Stimulated activated CD4-positive, alpha-beta T cell treated with anti-CD3 and anti-CD28 coated beads, Interleukin-12 subunit alpha, Interleukin-12 subunit beta, amount 100 ng/mL, for 24 hours (primary cell): ENCODE data around the gene SERINC2.

Experiments
- DNase-seq, 2 experiments: peaks; one replicate each; pipeline ENCODE4 v3.0.0-alpha.2; 2020; ENCODE audit warnings: low read depth in 2 of 2

SERINC2 gene

GRCh38 chr1:31412732-31413404, at the start of gene SERINC2:
SERINC2 (plus strand) TSS chr1:31413213; CDS start chr1:31413266, 53 bp downstream.
- DNase-seq, result no peak

DNA sequence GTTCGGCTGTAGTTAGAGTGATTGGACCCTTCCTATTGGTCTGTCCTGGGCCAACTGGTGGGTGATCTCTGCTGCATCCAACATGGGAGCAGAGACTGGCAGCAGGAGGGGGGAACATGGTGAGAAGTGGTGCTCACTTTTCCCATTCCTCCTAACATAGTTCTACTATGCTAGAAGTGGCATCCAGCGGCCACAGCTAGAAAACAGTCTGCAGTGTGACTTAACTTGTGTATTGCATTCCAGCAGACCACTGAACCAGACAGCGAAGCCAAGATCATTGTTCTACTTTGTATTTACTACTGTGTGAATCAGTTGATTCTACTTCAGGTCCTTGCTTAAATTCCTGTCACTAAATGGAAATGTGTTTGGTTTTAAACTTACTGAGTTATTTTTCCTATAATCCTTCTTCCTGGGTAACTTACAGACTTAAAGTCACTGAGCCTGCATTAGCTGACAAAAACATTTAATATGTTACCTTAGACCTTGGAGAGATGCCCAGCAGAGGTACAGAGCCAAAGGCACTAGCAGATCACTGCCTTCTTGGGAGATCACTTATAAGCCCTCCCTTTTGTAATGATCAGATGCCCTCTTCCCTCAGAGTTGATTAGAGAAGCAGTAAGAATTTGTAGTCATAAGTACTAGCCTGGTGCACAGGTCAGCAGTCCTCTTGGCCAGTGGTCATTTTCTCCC, 48.3 kb upstream of the SERINC2 start:
- no peak for DNase-seq

GRCh38 chr1:31366796-31367195, 46.2 kb upstream of the SERINC2 start:
- DNase-seq, result no peak

DNA sequence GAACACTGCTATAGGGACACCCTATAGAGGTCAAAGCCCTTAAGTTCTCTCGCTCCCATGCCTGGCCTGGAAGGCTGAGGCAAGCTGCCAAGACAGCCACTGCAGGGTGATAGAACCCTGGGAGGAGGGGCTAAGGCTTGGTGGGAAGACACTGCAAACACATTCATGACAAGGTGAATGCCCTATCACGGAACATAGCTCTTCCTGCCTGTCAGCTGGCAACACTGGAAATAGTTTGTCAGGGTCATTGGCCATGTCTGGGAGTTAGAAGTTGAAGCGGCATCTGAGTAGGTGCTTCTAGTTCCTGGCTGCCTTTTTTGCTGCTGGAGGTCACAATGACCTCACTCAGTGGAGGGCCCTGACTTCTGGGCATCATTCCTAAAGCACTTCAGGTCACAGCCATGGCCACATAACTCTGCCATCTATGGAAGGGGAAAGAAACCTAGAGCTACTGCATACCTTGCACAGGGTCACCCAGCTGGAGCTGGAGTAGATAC, 44.4 kb upstream of the SERINC2 start:
- DNase-seq, result no peak

GRCh38 chr1:31370021-31370420, 43.0 kb upstream of the SERINC2 start:
- DNase-seq, result no peak

GRCh38 chr1:31370565-31370964, 42.4 kb upstream of the SERINC2 start:
- DNase-seq, result no peak

DNA sequence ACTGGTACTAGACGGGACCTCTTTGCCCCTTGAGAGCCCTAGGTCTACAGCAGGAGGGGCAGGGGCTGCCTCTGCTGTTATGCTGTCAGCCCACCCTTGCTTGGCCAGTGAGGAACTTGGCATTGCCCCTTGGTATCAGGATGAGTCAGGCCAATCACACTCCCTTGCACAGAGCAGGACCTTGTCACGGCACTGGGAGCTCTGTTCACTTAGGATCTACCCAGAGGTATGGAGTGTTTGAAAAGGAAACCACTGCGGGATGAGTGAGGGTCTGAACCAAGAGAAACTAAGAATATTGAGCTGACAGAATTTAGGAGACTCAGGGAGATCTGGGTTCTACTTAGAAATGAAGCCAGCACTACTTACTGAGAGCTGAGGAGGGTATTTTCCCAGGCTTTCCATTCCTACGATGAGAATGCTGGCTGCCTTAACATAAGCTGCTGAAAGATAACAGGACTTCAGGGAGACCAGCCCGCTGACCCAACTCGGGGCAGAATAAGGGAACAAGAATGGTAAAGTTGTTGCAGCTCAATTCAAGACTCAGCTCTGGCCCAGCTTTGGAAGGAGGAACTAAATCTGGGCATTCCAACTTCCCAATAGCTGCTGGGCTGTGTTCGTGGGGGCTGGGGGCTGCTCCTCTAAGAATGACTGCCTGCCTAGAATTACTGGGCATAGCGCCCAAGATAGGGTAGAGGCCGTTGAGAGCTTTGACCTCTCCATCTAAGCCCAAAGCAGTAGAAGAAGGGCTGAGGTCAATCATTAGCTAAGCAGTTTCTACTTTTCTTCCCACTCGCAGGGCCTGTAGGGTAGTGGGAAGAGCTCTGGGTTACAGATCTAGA, 41.7 kb upstream of the SERINC2 start:
- DNase-seq, result no peak

GRCh38 chr1:31372051-31372450, 41.0 kb upstream of the SERINC2 start:
- DNase-seq, result no peak

DNA sequence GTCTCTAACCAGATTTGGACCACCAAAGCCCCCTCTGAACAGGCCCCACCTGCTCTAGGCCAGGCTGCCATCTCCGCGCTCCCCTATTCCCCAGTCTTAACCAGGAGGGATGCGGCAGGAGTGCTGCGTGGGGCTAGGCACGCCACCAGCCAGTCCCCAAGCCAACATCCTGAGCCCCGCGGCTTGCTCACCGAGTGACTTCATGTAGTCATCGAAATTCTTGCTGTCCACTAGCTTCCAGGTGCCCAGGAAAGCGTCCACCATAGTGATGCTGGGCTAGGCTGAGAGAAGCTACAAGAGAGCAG, 40.3 kb upstream of the SERINC2 start:
- DNase-seq, result no peak

- no peak for DNase-seq
Measured at GRCh38 chr1:31373056-31373896, 39.7 kb upstream of the SERINC2 start, which contains the start of gene FABP3. FABP3 (minus strand) TSS chr1:31373076; CDS start chr1:31373014, 62 bp downstream.

GRCh38 chr1:31373897-31374486, 39.0 kb upstream of the SERINC2 start:
- no peak for DNase-seq

GRCh38 chr1:31374511-31375196, 38.4 kb upstream of the SERINC2 start:
- no peak for DNase-seq

GRCh38 chr1:31376375-31377134, 36.5 kb upstream of the SERINC2 start:
- DNase-seq, result no peak

DNA sequence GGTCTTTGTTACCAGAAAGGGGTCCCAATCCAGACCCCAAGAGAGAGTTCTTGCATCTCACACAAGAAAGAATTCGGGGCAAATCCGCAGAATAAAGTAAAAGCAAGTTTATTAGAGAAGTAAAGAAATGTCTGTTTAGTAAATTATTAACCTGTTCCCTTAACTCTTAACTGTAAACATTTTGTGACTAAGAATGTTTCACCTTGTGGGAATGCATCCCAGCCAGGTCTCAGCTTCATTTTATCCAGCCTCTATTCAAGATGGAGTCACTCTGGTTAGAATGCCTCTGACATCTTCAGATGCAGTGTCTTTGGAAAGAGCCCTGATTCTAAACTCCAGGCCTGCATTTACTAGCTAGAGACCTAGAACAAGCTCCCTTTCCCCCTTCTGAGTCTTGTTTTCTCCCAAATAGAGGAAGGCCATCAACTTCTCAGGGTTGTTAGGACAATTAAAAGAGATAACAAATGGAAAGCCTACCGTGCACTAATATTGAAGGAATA, 35.6 kb upstream of the SERINC2 start:
- no peak for DNase-seq

DNA sequence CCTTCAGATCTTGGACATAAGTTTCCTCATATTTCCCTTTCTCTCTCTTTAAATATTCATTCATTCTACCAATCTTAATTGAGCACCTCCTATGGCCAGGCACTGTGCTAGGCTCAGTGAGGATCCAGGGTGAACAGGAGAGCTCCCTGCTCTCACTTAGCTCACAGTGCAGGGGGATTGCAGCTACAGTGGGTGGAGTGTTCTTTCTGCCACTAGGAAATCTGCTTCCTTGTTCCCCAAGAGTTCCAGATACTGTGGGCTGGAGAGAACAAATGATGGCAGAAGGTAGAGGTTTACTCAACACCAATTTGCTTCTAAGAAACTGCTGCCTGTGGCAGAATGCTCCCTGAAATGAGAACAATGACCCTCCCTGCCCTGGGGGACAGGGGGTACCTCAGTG, 35.0 kb upstream of the SERINC2 start:
- no peak for DNase-seq

- DNase-seq, result no peak
Measured at GRCh38 chr1:31380181-31380580, 32.8 kb upstream of the SERINC2 start.

DNA sequence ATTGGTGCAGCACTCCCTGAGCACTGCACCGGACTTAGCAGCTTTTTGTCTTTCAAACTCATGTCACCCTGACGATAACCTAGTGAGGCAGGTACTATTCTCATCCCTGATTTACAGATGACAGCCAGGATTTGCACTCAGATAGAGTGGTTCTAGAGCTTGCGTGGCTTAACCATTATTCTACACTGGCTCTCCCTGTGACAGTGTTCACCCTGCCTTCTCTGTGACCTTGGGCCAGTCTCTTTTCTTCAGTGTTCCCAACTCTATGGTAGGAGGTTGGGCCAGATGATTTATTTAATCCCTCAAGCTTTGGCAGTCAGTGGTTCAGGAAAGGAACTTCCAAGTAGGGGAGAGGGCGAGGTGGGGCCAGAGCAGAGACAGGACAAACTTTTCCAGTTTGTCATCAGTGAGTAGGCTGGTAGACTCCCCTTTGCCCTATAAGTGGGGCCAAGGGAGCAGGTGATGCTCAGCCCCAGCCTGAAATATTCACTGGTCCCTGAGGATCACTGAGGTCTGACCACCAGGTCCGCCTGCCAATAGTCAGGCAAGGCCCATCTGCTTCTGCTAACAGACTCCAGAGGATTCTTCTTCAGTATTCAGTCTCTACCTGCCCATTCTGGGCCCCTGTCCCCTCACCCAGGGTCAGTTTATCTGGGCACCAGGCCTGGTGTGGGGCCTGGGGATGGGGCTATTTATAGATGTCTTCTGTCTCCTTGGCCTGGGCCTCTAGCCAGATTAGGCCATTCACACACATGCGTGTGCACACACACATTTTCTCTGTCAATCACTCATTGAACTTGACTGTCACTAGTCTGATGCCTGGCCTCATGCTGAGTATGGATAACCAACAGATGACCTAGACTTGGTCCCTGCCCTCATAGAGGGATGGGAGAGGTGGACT, 31.4 kb upstream of the SERINC2 start:
- DNase-seq, result no peak

- DNase-seq, result no peak
Measured at GRCh38 chr1:31382379-31382989, 30.5 kb upstream of the SERINC2 start.
